B cell (primary cell): Measurements from ENCODE around the gene DSG2. TPM values are rescaled to one million over a fixed set of nuclear protein-coding genes. Genes with fewer than 3 reads are reported as not detected.

ENCODE experiments used
- ATAC-seq: fragments of 200-7000 bp; cut with Tn5 transposase; one replicate; pipeline ENCODE4 v1.10.0; 2021; ENCODE audit warnings: low read depth, mild to moderate bottlenecking, moderate number of reproducible peaks, moderate library complexity
- CTCF ChIA-PET: fragments of 350-600 bp; sonication (Branson Sonifier 250); formaldehyde crosslinking; loops from one replicate; lab custom pipeline; 2021; ENCODE audit warnings: antibody characterized with exemption, inconsistent platforms; lab: Charles Lee
- POLR2A ChIA-PET: fragments of 350-600 bp; sonication (Branson Sonifier 250); formaldehyde crosslinking; loops from one replicate; lab custom pipeline; 2021; ENCODE audit warnings: antibody characterized with exemption; lab: Charles Lee
- DNase-seq: peaks from one replicate; pipeline ENCODE4 v3.0.0; 2013
- H2AFZ ChIP-seq: 2 replicates; pipeline ENCODE4 v1.6.1; 2012; ENCODE audit warnings: mild to moderate bottlenecking, low read depth, low read length; ENCODE audit not compliant: insufficient read depth, poor library complexity, severe bottlenecking
- H3K27ac ChIP-seq, 2 donors: 1 replicate in 1 of 2; 2 replicates in 1 of 2; pipeline ENCODE4 v1.5.1; 2012 to 2013; ENCODE audit warnings: low read length in 2 of 2, mild to moderate bottlenecking in 2 of 2, moderate library complexity in 1 of 2
- H3K27me3 ChIP-seq, 4 experiments: fragments of 200-600 bp in 1 of 4; sonication (generic) in 1 of 4; replicated peaks in 1 of 4; 1 replicate in 2 of 4; 2 replicates in 2 of 4; pipeline versions ENCODE4 v1.6.1 to v1.7.0; 2013 to 2016; ENCODE audit warnings: low read length in 3 of 4, mild to moderate bottlenecking in 2 of 4, mixed read lengths in 1 of 4, moderate library complexity in 1 of 4; ENCODE audit not compliant: insufficient read depth in 4 of 4, control insufficient read depth in 3 of 4; ENCODE audit errors: control extremely low read depth in 1 of 4
- H3K36me3 ChIP-seq, 2 experiments: replicated peaks in 1 of 2; 1 replicate in 1 of 2; 2 replicates in 1 of 2; pipeline versions ENCODE4 v1.6.1 to v1.7.1; 2013; ENCODE audit warnings: low read length in 1 of 2; ENCODE audit not compliant: insufficient read depth in 2 of 2, control insufficient read depth in 1 of 2; ENCODE audit errors: control extremely low read depth in 1 of 2, extremely low read depth in 1 of 2
- H3K4me1 ChIP-seq, 2 donors: fragments of 200-600 bp in 1 of 2; sonication (generic) in 1 of 2; 1 replicate in 1 of 2; 2 replicates in 1 of 2; pipeline versions ENCODE4 v1.5.1 to v1.6.1; 2013 to 2017; ENCODE audit warnings: low read length in 2 of 2; ENCODE audit not compliant: control insufficient read depth in 2 of 2, insufficient read depth in 2 of 2
- H3K4me2 ChIP-seq: replicated peaks from 2 replicates; pipeline ENCODE3; 2012; ENCODE audit warnings: mild to moderate bottlenecking, low read depth, low read length; ENCODE audit not compliant: poor library complexity, severe bottlenecking
- H3K4me3 ChIP-seq, 5 experiments: fragments of 200-600 bp in 1 of 5; sonication (generic) in 1 of 5; 1 replicate in 3 of 5; 2 replicates in 2 of 5; pipeline versions ENCODE4 v1.5.1 to v1.7.0; 2011 to 2016; ENCODE audit warnings: low read length in 4 of 5, mild to moderate bottlenecking in 4 of 5, low read depth in 2 of 5, control low read depth in 1 of 5, moderate library complexity in 1 of 5; ENCODE audit not compliant: insufficient read depth in 1 of 5; ENCODE audit errors: control extremely low read depth in 1 of 5, extremely low read depth in 1 of 5
- H3K79me2 ChIP-seq: fragments of 200-600 bp; sonication (generic); one replicate; pipeline ENCODE4 v1.6.0; 2016; ENCODE audit warnings: low read length; ENCODE audit not compliant: control insufficient read depth, insufficient read depth
- H3K9ac ChIP-seq: fragments of 200-600 bp; sonication (generic); 2 replicates; pipeline ENCODE4 v1.6.1; 2017; ENCODE audit warnings: mild to moderate bottlenecking, low read length, moderate library complexity
- H3K9me3 ChIP-seq, 3 donors: one replicate each; pipeline versions ENCODE4 v1.6.1 to v1.7.1; 2013; ENCODE audit warnings: low read length in 2 of 3; ENCODE audit not compliant: control insufficient read depth in 2 of 3, insufficient read depth in 1 of 3; ENCODE audit errors: control extremely low read depth in 1 of 3
- H4K20me1 ChIP-seq: 2 replicates; pipeline ENCODE4 v1.6.0; 2012; ENCODE audit warnings: mild to moderate bottlenecking, low read length; ENCODE audit not compliant: insufficient read depth, control insufficient read depth, poor library complexity, severe bottlenecking
- H3K27ac Mint-ChIP-seq: one replicate; pipeline ENCODE4 v1.8.0; 2021; ENCODE audit warnings: mixed read lengths
- H3K27me3 Mint-ChIP-seq: one replicate; pipeline ENCODE4 v1.8.0; 2021; ENCODE audit warnings: mixed read lengths
- H3K4me1 Mint-ChIP-seq: one replicate; pipeline ENCODE4 v1.8.0; 2021; ENCODE audit warnings: mixed read lengths
- H3K4me3 Mint-ChIP-seq: one replicate; pipeline ENCODE4 v1.8.0; 2021; ENCODE audit warnings: mixed read lengths
- H3K9me3 Mint-ChIP-seq: one replicate; pipeline ENCODE4 v1.8.0; 2022; ENCODE audit warnings: mixed read lengths; ENCODE audit not compliant: insufficient read depth
- CTCF ChIP-seq: fragments of 200-600 bp; IDR thresholded peaks from one replicate; pipeline ENCODE4 v1.8.0; 2022; ENCODE audit warnings: antibody characterized with exemption, mild to moderate bottlenecking
- EZH2 ChIP-seq: IDR thresholded peaks from 2 replicates; pipeline ENCODE4 v1.6.1; 2012; ENCODE audit warnings: borderline replicate concordance, low read depth, mild to moderate bottlenecking, moderate library complexity, low read length; ENCODE audit not compliant: insufficient read depth, poor library complexity, severe bottlenecking
- WGBS: methylation state at CpG from one replicate; pipeline ENCODE4 v1.1.5; 2013; ENCODE audit warnings: missing lambda C conversion rate; ENCODE audit not compliant: insufficient coverage; 5-methylcytosine and 5-hydroxymethylcytosine counted together
- intact Hi-C: fragments of 100-400 bp; cut with micrococcal nuclease; formaldehyde crosslinking; loops from one replicate; pipeline ENCODE4 v1.10.0; 2022
- polyA plus RNA-seq: library from polyadenylated mRNA; depleted of rRNA; stranded (reverse); fragments of >200 nt; gene quantifications from 2 replicates; pipeline ENCODE4 v1.2.3, GENCODE V29; 2012
- total RNA-seq, 2 donors: library from RNA; stranded (reverse); fragments of 120-200 nt in 1 of 2; gene quantifications; 1 replicate in 1 of 2; 2 replicates in 1 of 2; pipeline versions ENCODE4 v1.2.3 to v1.2.4, GENCODE V29; 2013 to 2022

Gene DSG2
- total and polyA plus RNA-seq, 2 donors (not counting 1 experiment from before 2014, with no cell fraction given): not detected

GRCh38 chr18:31549416-31549815 is 51.4 kb downstream of the DSG2 start:
- no peak for DNase-seq
- no peak for ATAC-seq
- no peak for TF ChIP-seq EZH2
- TF ChIP-seq CTCF: no peak
- H2AFZ ChIP-seq: no peak overlapping the region
- H3K4me1 ChIP-seq: no peaks in the 10 kb centered on the region
- no peaks in the 10 kb centered on the region for H3K36me3 ChIP-seq
- Mint-ChIP-seq H3K4me3 (no peak overlapping the region), H3K27ac (no peak overlapping the region), H3K9me3 (no peaks in the 10 kb centered on the region), H3K4me1 (no peaks in the 10 kb centered on the region), H3K27me3 (peaks cover 7% of the 10 kb centered on the region)
- no peak overlapping the region for H3K9ac ChIP-seq
- H3K27ac ChIP-seq: no peak overlapping the region
- H3K9me3 ChIP-seq: no peaks in the 10 kb centered on the region
- H4K20me1 ChIP-seq: no peaks in the 10 kb centered on the region
- POLR2A ChIA-PET: no interaction called here
- H3K4me3 ChIP-seq: no peak overlapping the region
- 100% methylated on average over 2 of the region's 4 CpGs for whole genome bisulfite sequencing
- H3K79me2 ChIP-seq: no peaks in the 10 kb centered on the region
- CTCF ChIA-PET: interaction anchor here (0.7 to 3.2 kb wide), 5 partner anchors 11 to 173 kb away, joined by 3 to 10 read pairs (median 3); no protein-coding TSS in a partner anchor
- peaks cover 0 to 2% (median 0%) of the 10 kb centered on the region in 4 experiments for H3K27me3 ChIP-seq
- no peak overlapping the region for H3K4me2 ChIP-seq
- intact Hi-C loops: no loop called here

DNA sequence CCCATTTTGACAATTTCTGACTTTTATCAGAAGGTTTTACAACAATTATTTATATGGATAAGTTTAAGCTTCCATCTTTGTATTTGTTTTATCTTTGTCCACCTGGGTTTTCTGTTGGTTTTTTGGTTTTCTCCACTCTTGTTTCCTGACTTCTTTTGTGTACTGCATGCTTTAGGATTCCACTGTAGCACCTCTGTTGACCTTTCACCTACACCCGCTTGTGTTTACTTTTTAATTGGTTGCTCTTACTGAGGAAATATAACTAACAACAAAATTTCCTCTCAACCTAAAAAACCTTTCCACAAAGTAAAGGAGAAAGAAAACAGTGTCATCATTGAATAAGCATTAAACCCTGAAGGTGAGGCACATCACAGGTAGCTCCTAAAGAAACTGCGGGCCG is 53.9 kb downstream of the DSG2 start:
- 94% methylated on average over 2 of the region's 3 CpGs for WGBS
- Histone ChIP-seq H3K4me3 (no peak overlapping the region), H3K27me3 (peaks cover 0 to 2% (median 0%) of the 10 kb centered on the region in 4 experiments), H3K27ac (no peak overlapping the region), H4K20me1 (no peaks in the 10 kb centered on the region), H3K36me3 (no peaks in the 10 kb centered on the region), H3K9ac (no peak overlapping the region), H3K4me2 (no peak overlapping the region), H3K4me1 (no peaks in the 10 kb centered on the region), H3K9me3 (no peaks in the 10 kb centered on the region), H3K79me2 (no peaks in the 10 kb centered on the region), H2AFZ (no peak overlapping the region)
- ATAC-seq (no peak), DNase-seq (no peak)
- intact Hi-C loops: no loop called here
- H3K4me1 Mint-ChIP-seq: no peaks in the 10 kb centered on the region
- ChIA-PET POLR2A (no interaction called here), CTCF (interaction anchor here (0.7 to 6.8 kb wide), 7 partner anchors 10 to 426 kb away, joined by 3 to 86 read pairs (median 4); no protein-coding TSS in a partner anchor)
- peaks cover 7% of the 10 kb centered on the region for H3K27me3 Mint-ChIP-seq
- H3K9me3 Mint-ChIP-seq: no peaks in the 10 kb centered on the region
- no peak overlapping the region for H3K27ac Mint-ChIP-seq
- no peak for TF ChIP-seq CTCF
- no peak for TF ChIP-seq EZH2
- no peak overlapping the region for H3K4me3 Mint-ChIP-seq
